ENCODE results near the gene DUSP16.

- no peak for TF ChIP-seq CTCF (IDR thresholded peaks at IDR 0.05; ENCODE audit: borderline replicate concordance, extremely low read depth, low read length, poor library complexity, severe bottlenecking)
- TF ChIP-seq EZH2 (IDR thresholded peaks at IDR 0.05; ENCODE audit: borderline replicate concordance, low read depth, low read length, severe bottlenecking) = no peak
Observed at GRCh38 chr12:12488296-12488695, 74.4 kb downstream of the DUSP16 start.
